Left lung (tissue), 10 donors: ENCODE data around the gene MFSD2B. TPM values are rescaled to one million over a fixed set of nuclear protein-coding genes. Genes with fewer than 3 reads are reported as not detected.

ENCODE experiments used
- ATAC-seq: fragments of 200-7000 bp; cut with Tn5 transposase; one replicate; pipeline ENCODE4 v1.9.1; 2020; ENCODE audit warnings: moderate library complexity
- DNase-seq, 4 donors: peaks; one replicate each; pipeline ENCODE4 v3.0.0-alpha.2; 2013 to 2020
- H3K27ac ChIP-seq, 2 donors: fragments of 200-600 bp; sonication (generic) in 1 of 2; one replicate each; pipeline versions ENCODE4 v1.5.0 to v1.8.0; 2020 to 2021
- H3K27me3 ChIP-seq, 2 donors: fragments of 200-600 bp; sonication (generic) in 1 of 2; one replicate each; pipeline versions ENCODE4 v1.5.0 to v1.8.0; 2020 to 2021
- H3K36me3 ChIP-seq, 2 donors: fragments of 200-600 bp; sonication (generic) in 1 of 2; one replicate each; pipeline versions ENCODE4 v1.5.0 to v1.8.0; 2020 to 2021
- H3K4me1 ChIP-seq, 2 donors: fragments of 200-600 bp; one replicate each; pipeline ENCODE4 v1.8.0; 2021
- H3K4me3 ChIP-seq, 2 donors: fragments of 200-600 bp; sonication (generic) in 1 of 2; one replicate each; pipeline versions ENCODE4 v1.5.0 to v1.8.0; 2020 to 2021; ENCODE audit warnings: mild to moderate bottlenecking in 1 of 2
- H3K9me3 ChIP-seq, 2 donors: fragments of 200-600 bp; sonication (generic) in 1 of 2; one replicate each; pipeline versions ENCODE4 v1.5.0 to v1.8.0; 2020 to 2021
- CTCF ChIP-seq, 2 donors: fragments of 200-600 bp; sonication (generic) in 1 of 2; IDR thresholded peaks; one replicate each; pipeline versions ENCODE4 v1.5.0 to v1.8.0; 2021; ENCODE audit warnings: antibody characterized with exemption in 2 of 2
- intact Hi-C, 2 donors: fragments of 100-400 bp; cut with DNase I; formaldehyde crosslinking; loops; one replicate each; pipeline versions ENCODE4 v1.11.2 to v1.14.2; 2022
- polyA plus RNA-seq, 6 donors: library from polyadenylated mRNA; unstranded; fragments of 120-200 nt; gene quantifications; one replicate each; pipeline ENCODE4 v1.2.1, GENCODE V29; 2013; ENCODE audit not compliant: insufficient read length in 6 of 6
- total RNA-seq, 2 donors: library from RNA; stranded (reverse); fragmentation: NEBNext Ultra II Directional; extraction: Animal tissue kit (Norgen Biotek cat#: 25700); gene quantifications; one replicate each; pipeline ENCODE4 v1.2.1, GENCODE V29; 2021
- donor health status: DM: no; HTN: yes; CAD: no.
- donor health status: DM: no; HTN: no; CAD: no.

MFSD2B gene
- total and polyA plus RNA-seq, 8 donors = 0.26 to 5.4 (median 4.4) TPM

GRCh38 chr2:24052951-24053350 lies 43.1 kb downstream of the MFSD2B start:
- Histone ChIP-seq H3K4me3 (no peak overlapping the region), H3K27me3 (peaks cover 0 to 28% of the 10 kb centered on the region in 2 donors), H3K27ac (no peak overlapping the region), H3K36me3 (no peaks in the 10 kb centered on the region), H3K9me3 (no peaks in the 10 kb centered on the region), H3K4me1 (peaks cover 0 to 19% of the 10 kb centered on the region in 2 donors)
- intact Hi-C loops = no loop called here
- ATAC-seq (no peak), DNase-seq (no peak)
- TF ChIP-seq CTCF (IDR thresholded peaks at IDR 0.05) = no peak

- no peak for ATAC-seq
- Histone ChIP-seq H3K4me1 (peaks cover 0 to 8% of the 10 kb centered on the region in 2 donors), H3K9me3 (no peaks in the 10 kb centered on the region), H3K4me3 (no peak overlapping the region), H3K36me3 (no peaks in the 10 kb centered on the region), H3K27me3 (peaks cover 0 to 13% of the 10 kb centered on the region in 2 donors), H3K27ac (no peak overlapping the region)
- intact Hi-C loops = no loop called here
- DNase-seq = no peak
- TF ChIP-seq CTCF (IDR thresholded peaks at IDR 0.05) = no peak
Measured at GRCh38 chr2:24054366-24055010, 44.6 kb downstream of the MFSD2B start.

- H3K9me3 ChIP-seq = no peaks in the 10 kb centered on the region
- H3K4me1 ChIP-seq = no peaks in the 10 kb centered on the region
- no peak for TF ChIP-seq CTCF (IDR thresholded peaks at IDR 0.05)
- no peak overlapping the region for H3K27ac ChIP-seq
- intact Hi-C loops = no loop called here
- H3K36me3 ChIP-seq = no peaks in the 10 kb centered on the region
- ATAC-seq (no peak), DNase-seq (no peak)
- peaks cover 0 to under 1% of the 10 kb centered on the region in 2 donors for H3K27me3 ChIP-seq
- no peak overlapping the region for H3K4me3 ChIP-seq
Measured at GRCh38 chr2:24055750-24056149, 45.9 kb downstream of the MFSD2B start.

- intact Hi-C loops = no loop called here
- no peak for ATAC-seq
- Histone ChIP-seq H3K27ac (no peak overlapping the region), H3K4me1 (no peaks in the 10 kb centered on the region), H3K27me3 (no peaks in the 10 kb centered on the region), H3K9me3 (no peaks in the 10 kb centered on the region), H3K36me3 (no peaks in the 10 kb centered on the region), H3K4me3 (no peak overlapping the region)
- no peak for DNase-seq
- no peak for TF ChIP-seq CTCF (IDR thresholded peaks at IDR 0.05)
Measured at GRCh38 chr2:24058564-24059271, 48.8 kb downstream of the MFSD2B start.

DNA sequence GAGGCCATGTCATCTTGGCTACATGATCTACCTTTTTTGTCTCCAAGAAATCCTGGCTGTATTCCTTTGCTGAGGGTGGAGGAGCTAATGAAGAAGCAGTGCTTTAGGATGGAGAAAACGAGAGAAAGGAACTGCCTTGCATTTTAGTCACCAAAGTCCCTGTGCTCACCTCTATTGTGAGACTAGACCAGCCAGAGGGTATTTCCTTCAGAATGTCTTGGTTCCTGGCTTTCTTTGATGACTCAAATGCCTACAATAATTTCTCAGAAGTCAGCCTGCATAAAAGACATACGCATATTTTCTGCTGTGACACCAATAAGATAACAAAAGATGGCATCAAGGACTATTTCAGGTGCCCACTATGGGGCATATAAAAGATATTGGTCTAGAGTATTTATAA lies 55.5 kb downstream of the MFSD2B start:
- DNase-seq (no peak), ATAC-seq (no peak)
- TF ChIP-seq CTCF (IDR thresholded peaks at IDR 0.05) = no peak
- H3K4me1 ChIP-seq = no peaks in the 10 kb centered on the region
- H3K27me3 ChIP-seq = no peaks in the 10 kb centered on the region
- intact Hi-C loops = no loop called here
- no peaks in the 10 kb centered on the region for H3K9me3 ChIP-seq
- no peak overlapping the region for H3K27ac ChIP-seq
- no peak overlapping the region for H3K4me3 ChIP-seq
- peaks cover 0 to 50% of the 10 kb centered on the region in 2 donors for H3K36me3 ChIP-seq
